Endothelial cell (in vitro differentiated cells): ENCODE measurements around the gene DNAH10. TPM values are rescaled to one million over a fixed set of nuclear protein-coding genes. Genes with fewer than 3 reads are reported as not detected.

Experiments used
- DNase-seq: peaks from one replicate; pipeline ENCODE4 v3.0.0; 2021; ENCODE audit warnings: low spot score
- H3K27ac Mint-ChIP-seq: one replicate; pipeline ENCODE4 v1.8.0; 2021; ENCODE audit warnings: mixed read lengths, inconsistent platforms; ENCODE audit not compliant: unreplicated experiment
- H3K27me3 Mint-ChIP-seq: one replicate; pipeline ENCODE4 v1.8.0; 2021; ENCODE audit warnings: mild to moderate bottlenecking, moderate library complexity, mixed read lengths, inconsistent platforms; ENCODE audit not compliant: unreplicated experiment
- H3K36me3 Mint-ChIP-seq: one replicate; pipeline ENCODE4 v1.8.0; 2021; ENCODE audit warnings: mild to moderate bottlenecking, low read depth, mixed read lengths, inconsistent platforms; ENCODE audit not compliant: unreplicated experiment
- H3K4me1 Mint-ChIP-seq: one replicate; pipeline ENCODE4 v1.8.0; 2021; ENCODE audit warnings: mild to moderate bottlenecking, mixed read lengths, inconsistent platforms; ENCODE audit not compliant: unreplicated experiment
- H3K4me3 Mint-ChIP-seq: one replicate; pipeline ENCODE4 v1.8.0; 2021; ENCODE audit warnings: mild to moderate bottlenecking, mixed read lengths, inconsistent platforms; ENCODE audit not compliant: unreplicated experiment
- H3K9me3 Mint-ChIP-seq: one replicate; pipeline ENCODE4 v1.8.0; 2021; ENCODE audit warnings: mixed read lengths, inconsistent platforms; ENCODE audit not compliant: unreplicated experiment
- total RNA-seq: library from RNA; stranded (reverse); fragmentation: NEBNext Ultra II Directional; extraction: Animal tissue kit (Norgen Biotek cat#: 25700); gene quantifications from one replicate; pipeline ENCODE4 v1.2.1, GENCODE V29; 2021; ENCODE audit not compliant: unreplicated experiment
- TF ChIP-seq, protein P1 (sequence below): fragments of 200-600 bp; sonication (generic); IDR thresholded peaks from one replicate; pipeline ENCODE4 v1.5.0; 2021; ENCODE audit warnings: antibody characterized with exemption; ENCODE audit not compliant: unreplicated experiment

DNAH10 gene
- total RNA-seq, 1 donor from 2014 or later, result 1.2 TPM

DNA sequence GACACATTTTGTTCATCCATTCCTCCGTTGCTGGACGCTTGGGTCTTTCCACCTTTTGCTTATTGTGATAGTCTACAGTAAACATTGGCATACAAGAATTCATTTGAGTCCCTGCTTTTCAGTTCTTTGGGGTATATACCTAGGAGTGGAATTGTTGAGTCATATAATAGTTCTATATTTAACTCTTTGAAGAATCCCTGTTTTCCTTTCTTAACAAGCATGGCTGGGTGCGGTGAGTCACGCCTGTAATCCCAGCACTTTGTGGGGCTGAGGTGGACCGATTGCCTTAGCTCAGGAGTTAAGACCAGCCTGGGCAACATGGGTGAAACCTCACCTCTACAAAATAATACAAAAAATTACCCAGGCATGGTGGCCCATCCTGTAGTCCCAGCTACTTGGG lies 135.1 kb downstream of the DNAH10 start:
- H3K27me3 Mint-ChIP-seq, result peaks cover 5% of the 10 kb centered on the region
- H3K4me1 Mint-ChIP-seq, result peaks cover 13% of the 10 kb centered on the region
- no peaks in the 10 kb centered on the region for H3K36me3 Mint-ChIP-seq
- DNase-seq, result no peak
- no peak overlapping the region for H3K4me3 Mint-ChIP-seq
- TF ChIP-seq, protein P1, sequence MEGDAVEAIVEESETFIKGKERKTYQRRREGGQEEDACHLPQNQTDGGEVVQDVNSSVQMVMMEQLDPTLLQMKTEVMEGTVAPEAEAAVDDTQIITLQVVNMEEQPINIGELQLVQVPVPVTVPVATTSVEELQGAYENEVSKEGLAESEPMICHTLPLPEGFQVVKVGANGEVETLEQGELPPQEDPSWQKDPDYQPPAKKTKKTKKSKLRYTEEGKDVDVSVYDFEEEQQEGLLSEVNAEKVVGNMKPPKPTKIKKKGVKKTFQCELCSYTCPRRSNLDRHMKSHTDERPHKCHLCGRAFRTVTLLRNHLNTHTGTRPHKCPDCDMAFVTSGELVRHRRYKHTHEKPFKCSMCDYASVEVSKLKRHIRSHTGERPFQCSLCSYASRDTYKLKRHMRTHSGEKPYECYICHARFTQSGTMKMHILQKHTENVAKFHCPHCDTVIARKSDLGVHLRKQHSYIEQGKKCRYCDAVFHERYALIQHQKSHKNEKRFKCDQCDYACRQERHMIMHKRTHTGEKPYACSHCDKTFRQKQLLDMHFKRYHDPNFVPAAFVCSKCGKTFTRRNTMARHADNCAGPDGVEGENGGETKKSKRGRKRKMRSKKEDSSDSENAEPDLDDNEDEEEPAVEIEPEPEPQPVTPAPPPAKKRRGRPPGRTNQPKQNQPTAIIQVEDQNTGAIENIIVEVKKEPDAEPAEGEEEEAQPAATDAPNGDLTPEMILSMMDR, result no peak
- H3K9me3 Mint-ChIP-seq, result no peaks in the 10 kb centered on the region
- no peak overlapping the region for H3K27ac Mint-ChIP-seq

DNA sequence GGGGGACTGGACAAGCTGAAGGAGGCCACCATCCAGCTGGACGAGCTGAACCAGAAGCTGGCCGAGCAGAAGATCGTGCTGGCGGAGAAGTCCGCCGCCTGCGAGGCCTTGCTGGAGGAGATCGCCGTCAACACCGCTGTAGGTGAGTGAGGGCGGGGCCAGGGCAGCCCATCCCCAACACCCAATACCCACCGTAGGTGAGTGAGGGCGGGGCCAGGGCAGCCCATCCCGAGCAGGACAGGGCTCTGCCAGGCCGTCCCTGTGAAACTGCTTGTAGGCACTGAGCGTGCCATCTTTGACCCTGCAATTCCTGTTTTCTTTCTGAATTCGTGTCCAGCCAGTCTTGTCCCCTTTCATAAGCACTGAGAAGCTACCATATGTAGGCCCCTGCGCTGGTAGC lies 136.6 kb downstream of the DNAH10 start:
- H3K4me3 Mint-ChIP-seq, result no peak overlapping the region
- DNase-seq, result no peak

DNA sequence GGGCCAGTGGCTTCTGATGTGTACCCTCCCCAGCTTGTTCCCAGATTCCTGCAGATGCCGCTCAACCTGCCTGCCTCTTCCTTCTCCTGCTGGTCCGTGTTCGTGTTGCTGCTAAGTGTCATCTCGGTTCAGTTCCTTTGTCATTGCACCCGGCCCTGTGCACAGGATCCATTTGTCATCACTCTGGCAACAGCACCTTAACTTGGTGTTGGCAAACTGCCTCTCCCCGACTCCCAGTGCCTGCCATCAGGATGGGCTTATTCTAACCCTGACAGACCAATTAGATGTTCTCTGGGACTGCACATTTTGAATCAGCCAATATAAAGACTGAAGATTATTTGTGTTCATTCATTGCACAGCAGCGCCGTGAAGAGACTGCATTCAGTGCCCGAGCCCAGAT lies 137.3 kb downstream of the DNAH10 start:
- H3K36me3 Mint-ChIP-seq, result no peaks in the 10 kb centered on the region
- no peak overlapping the region for H3K4me3 Mint-ChIP-seq
- H3K4me1 Mint-ChIP-seq, result peaks cover 6% of the 10 kb centered on the region
- no peaks in the 10 kb centered on the region for H3K9me3 Mint-ChIP-seq
- TF ChIP-seq, protein P1, result no peak
- DNase-seq, result no peak
- no peak overlapping the region for H3K27ac Mint-ChIP-seq
- peaks cover 5% of the 10 kb centered on the region for H3K27me3 Mint-ChIP-seq

More for the DNA sequence above, 136.6 kb downstream of the DNAH10 start:
- H3K4me1 Mint-ChIP-seq, result peaks cover 6% of the 10 kb centered on the region
- H3K36me3 Mint-ChIP-seq, result no peaks in the 10 kb centered on the region
- H3K27ac Mint-ChIP-seq, result no peak overlapping the region
- TF ChIP-seq, protein P1, result no peak
- H3K27me3 Mint-ChIP-seq, result peaks cover 2% of the 10 kb centered on the region
- no peaks in the 10 kb centered on the region for H3K9me3 Mint-ChIP-seq

DNA sequence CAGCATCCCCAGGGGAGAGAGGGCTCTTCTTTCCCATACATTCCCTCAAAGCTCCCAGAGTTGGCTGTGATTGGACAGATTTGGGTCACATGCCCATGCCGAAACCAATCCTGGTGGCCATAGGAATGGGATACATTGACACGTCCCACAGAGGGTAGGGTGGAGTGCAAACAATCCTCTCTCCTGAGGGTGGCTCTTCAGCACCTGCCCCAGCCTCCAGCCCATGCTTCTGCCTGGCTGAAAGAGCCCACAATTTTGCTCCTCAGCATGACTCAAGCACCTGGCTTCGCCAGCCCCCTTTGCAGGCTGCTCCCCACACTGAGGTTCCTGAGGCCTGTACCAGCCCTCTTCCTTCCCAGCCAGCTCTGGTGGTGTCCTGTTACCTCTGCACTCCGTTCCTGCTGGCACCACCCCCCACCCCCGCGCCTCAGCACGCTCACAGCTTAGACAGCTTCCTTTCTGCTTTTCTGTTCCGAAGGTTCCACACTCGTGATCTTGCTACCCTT lies 138.8 kb downstream of the DNAH10 start:
- Mint-ChIP-seq H3K4me1 (peaks cover 6% of the 10 kb centered on the region), H3K27ac (no peak overlapping the region), H3K4me3 (peak overlapping the region; percentile 14), H3K27me3 (peaks cover 4% of the 10 kb centered on the region), H3K9me3 (no peaks in the 10 kb centered on the region), H3K36me3 (no peaks in the 10 kb centered on the region)
- peak; percentile 33 for DNase-seq
- TF ChIP-seq, protein P1, result no peak

DNA sequence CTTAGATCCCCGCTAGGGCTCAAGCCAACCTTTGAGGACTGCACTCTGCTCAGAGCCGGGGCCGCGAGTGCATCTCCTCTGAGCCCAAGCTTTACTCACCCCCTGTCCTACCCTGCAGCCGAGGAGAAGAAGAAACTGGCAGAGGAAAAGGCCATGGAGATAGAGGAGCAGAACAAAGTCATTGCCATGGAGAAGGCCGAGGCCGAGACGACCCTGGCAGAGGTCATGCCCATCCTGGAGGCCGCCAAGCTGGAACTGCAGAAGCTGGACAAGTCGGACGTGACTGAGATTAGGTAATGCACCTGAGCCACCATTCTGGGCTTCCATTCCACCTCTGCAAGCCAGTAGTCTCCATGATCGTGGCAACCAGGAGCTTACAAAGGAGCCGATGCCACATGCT lies 140.7 kb downstream of the DNAH10 start:
- Mint-ChIP-seq H3K36me3 (no peaks in the 10 kb centered on the region), H3K9me3 (no peaks in the 10 kb centered on the region), H3K27me3 (peaks cover 4% of the 10 kb centered on the region), H3K4me1 (peaks cover 6% of the 10 kb centered on the region), H3K27ac (no peak overlapping the region), H3K4me3 (no peak overlapping the region)
- TF ChIP-seq, protein P1, result no peak
- DNase-seq, result no peak
